GM18951 (cell line): ENCODE results near the gene TEX35.
A peak's percentile ranks its signal among the peaks of the same experiment; 100 is the strongest.
"Not testable (repeated sequence)": the region's sequence is repeated elsewhere in the genome, so short reads cannot be mapped to it uniquely, and the experiment has no call there.

ENCODE experiments used
- POLR2A ChIP-seq: IDR thresholded peaks from 4 replicates; pipeline ENCODE4 v1.6.1; 2011; ENCODE audit warnings: mild to moderate bottlenecking; ENCODE audit not compliant: insufficient read length, insufficient read depth; ENCODE audit errors: extremely low read depth
- in situ Hi-C: fragments of 300-500 bp; cut with MboI; formaldehyde crosslinking; loops from one replicate; pipeline ENCODE4 v1.12.0; 2022; ENCODE audit warnings: low sequenced_read_pairs, mixed read lengths, inconsistent platforms; ENCODE audit not compliant: unreplicated experiment

Gene TEX35

DNA sequence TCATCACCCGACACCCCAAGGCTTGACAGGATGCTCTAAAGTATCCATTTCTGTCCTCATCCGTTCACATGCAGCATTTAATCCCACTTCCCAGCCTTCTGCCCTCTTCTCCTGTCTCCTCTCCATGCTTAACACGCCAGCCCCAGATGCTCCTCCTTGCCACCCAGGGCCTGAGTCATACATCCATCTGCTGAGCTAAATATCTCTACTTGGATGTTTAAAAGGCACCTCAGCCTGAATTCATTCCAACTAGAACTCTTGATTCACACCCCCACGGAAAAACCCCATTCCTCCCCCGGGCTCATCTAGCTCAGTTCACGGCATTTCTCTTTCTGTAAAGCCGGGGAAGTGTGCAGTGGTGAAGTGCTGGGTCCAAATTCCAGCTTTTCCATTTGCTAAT, 27.7 kb downstream of the TEX35 start:
- no peak for TF ChIP-seq POLR2A
- in situ Hi-C loops = loop anchor here (25.0 kb wide), 2 partner anchors 197 to 822 kb away; partner anchors contain the start of genes AXDND1 and RALGPS2

DNA sequence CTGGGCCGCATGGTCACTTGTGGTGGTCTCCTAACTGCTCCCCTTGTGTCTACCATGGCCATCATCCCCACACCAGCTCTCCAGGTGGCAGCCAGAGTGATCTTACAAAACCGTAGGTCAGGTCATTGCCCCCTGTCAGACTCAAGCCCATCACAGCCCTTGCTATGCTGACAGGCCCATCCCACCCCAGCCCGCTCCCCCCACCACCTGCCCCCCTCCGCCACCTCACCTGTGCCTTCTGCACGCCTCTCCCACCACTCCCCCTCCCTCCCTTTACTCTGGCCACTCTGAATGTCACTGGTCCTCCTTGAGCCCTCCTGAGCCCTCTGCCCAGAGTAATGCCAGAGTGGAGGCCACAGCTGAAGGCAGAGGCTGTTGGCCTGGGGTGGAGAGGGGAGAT, 28.5 kb downstream of the TEX35 start:
- no peak for TF ChIP-seq POLR2A
- in situ Hi-C loops = loop anchor here (25.0 kb wide), 2 partner anchors 196 to 821 kb away; partner anchors contain the start of genes AXDND1 and RALGPS2

DNA sequence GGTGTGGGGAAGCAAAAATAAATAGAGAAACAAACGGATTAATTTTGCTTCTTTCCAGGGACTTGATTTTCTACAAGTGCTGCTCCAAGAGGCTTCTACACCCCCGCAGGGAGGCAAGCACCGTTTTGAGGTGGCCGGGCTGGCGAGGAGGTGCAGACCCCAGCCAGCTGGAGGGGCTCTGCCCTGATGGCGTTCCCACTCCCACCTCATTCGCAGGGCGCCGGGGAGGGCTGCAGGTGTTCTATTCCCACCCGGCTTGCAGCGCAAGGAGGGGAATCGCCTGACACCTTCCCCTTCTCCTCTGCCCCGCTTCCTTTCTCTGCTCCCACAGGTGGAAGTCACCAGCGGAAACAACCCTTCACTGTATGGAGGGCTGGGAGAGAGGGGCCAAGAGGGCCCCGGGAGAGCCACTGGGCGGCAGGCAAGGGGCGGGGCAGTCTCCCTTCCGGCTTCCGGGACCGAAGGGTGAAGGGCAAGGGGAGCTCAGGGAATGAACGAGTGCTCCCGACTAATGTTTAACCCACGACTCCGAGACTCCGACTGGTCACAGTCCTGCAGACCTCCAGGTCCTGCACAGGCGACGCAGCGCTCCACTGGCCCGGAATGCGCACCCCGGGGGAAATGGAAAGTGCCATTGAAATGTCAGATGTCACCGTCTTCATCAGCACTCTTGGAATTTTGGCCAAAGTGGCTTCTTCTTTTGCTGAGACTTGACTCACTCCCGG, 29.1 kb downstream of the TEX35 start:
- peak; percentile 51 for TF ChIP-seq POLR2A
- in situ Hi-C loops = loop anchor here (25.0 kb wide), 2 partner anchors 195 to 820 kb away; partner anchors contain the start of genes AXDND1 and RALGPS2

DNA sequence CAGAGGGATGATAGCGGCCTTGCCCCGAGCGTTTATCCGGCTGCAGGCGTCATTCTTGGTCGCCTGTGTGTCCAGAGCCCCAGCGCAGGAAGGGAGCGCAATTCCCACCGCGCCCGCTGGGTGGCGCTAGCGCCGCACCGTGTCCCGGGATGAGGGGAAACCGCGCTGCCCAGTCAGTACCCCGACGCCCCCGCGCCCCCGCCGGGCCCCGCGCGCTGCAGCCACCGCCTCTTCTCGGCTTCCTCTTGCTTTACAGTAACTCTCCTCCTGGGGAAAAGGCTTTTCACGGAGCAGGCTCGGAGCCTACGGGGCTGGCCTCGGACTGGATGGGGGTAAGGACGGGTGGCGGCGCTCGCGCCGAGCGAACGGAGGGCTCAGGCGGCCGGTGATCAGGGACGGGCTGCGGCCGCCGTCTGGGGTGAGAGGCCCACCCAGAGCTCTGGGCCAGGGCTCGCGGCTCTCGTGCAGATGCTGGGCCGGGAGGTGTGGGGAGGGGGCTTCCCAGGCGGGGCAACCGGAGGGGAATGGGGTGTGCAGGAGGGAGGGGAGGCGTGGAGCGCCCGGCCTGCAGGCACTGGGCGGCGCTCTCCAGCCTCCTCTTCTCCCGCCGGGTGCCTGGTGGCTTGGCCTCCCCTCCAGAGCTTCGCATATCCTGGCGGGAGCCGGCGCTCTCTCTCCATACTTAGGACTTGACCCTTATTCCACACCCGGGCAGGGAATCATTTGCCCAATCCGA, 29.8 kb downstream of the TEX35 start:
- TF ChIP-seq POLR2A = no peak

DNA sequence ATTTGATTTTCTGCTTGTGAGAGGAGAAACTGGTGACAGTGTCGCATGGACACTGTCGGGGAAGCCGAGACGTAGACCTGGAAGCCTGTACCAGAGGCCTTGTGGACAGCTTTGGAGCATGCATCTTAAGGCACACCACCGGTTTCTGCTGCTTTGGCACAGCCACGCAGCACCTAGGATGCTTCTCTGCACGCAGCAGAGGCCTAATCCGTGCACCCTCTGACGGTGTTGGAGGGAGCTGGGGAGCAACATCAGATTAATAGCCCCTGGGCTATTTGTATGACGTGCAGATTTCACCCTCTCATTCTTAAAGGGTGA, 30.3 kb downstream of the TEX35 start:
- in situ Hi-C loops = loop anchor here (25.0 kb wide), 2 partner anchors 194 to 819 kb away; partner anchors contain the start of genes AXDND1 and RALGPS2
- TF ChIP-seq POLR2A = no peak

More for the DNA sequence above, 29.8 kb downstream of the TEX35 start:
- in situ Hi-C loops = loop anchor here (25.0 kb wide), 2 partner anchors 195 to 820 kb away; partner anchors contain the start of genes AXDND1 and RALGPS2

DNA sequence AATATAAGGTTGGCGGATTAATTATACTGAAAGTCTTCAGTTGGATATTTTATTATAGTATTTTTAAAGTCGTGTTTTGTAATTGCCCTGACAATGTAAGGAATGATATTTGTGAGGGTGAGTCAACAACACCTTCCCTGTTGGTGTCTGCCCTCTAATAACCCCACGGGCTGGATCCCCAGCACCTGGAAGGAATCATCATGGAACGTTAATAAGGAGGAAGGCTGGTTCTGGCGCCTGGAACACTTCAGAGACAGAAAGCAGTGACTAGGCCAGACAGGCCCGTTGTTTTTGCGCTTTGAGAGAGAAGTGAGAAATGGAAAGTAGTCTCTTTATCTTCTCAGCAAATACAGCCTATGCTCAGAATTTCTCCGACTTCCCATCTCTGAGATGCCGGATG, 31.6 kb downstream of the TEX35 start:
- TF ChIP-seq POLR2A = no peak
- in situ Hi-C loops = loop anchor here (25.0 kb wide), 2 partner anchors 193 to 818 kb away; partner anchors contain the start of genes AXDND1 and RALGPS2

DNA sequence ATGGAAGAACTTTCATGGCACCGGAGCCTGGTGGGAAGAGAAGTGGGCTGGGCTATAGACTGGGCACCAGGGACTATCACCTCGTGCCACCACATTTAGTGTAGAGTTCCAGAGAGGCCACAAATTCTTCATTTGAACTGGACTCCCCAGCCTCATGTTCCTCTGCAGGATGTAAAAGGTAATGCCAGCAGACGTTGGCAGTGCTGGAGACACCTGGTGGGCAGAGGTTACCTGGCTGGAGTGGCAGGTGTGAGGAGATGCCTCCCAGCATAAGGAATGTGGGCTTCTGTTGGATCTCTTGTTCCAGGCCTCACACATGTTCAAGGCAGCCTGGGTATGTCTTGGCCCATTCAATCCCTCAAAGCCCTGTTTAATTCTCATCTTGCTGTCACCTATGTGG, 35.2 kb downstream of the TEX35 start:
- TF ChIP-seq POLR2A = no peak
- in situ Hi-C loops = loop anchor here (25.0 kb wide), 2 partner anchors 189 to 814 kb away; partner anchors contain the start of genes AXDND1 and RALGPS2

DNA sequence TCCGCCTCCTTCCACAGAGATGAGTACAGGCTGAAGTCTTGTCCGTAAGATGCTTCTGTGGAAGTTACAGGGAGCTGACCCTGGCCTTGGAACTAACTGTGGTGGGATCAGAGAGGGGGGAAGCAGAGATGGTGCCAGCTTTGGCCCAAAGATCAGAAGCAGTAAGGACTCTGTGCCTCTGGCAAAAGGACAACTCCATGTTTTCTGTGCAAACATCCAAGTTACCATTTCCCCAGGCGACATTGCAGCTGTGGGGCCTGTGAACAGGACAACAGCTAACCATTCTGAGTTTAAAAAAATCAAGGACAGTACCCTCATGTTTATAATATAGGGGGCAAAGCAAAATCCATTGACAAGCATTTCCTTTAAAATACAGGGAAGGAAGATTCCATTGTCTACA, 38.4 kb downstream of the TEX35 start:
- TF ChIP-seq POLR2A = no peak
- in situ Hi-C loops = no loop called here

DNA sequence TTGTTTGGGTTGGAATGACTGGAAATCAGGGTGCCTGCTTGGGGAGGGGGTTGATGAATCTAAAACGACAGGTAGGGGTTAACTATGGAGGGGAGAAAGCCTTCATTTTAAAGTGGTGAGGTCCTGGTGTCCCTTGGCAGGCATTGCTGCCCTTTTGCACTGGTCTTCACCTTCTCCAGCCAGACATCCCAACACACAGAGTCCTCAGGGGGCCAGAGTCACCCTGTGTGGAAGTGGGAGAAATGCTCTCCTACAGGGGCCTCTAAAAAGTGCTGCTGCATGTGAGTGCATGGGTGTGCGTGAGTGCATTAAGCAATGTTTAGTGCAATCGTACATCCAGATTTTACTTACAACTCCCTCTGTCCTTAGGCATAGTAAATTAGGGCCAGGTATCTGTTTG, 39.0 kb downstream of the TEX35 start:
- no peak for TF ChIP-seq POLR2A
- in situ Hi-C loops = no loop called here

DNA sequence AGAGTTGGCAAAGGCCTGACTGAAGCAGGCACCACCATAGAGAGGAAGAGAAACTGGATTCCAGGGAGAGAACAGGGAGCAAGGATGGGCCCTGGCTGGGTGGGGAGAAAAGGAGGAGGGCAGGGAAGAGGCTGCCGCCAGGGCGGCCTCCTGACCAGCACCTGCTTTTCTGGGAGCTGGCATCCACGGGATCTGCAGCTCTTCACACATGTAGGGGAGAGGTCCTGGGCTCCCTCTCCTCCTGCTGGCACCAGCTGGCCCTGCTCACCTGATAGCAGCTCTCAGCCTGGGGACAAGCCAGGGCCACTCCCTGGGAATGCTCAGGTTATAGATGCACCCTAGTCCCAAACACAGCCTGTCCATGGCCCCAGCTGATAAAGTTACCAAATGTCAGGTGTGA, 39.9 kb downstream of the TEX35 start:
- in situ Hi-C loops = no loop called here
- no peak for TF ChIP-seq POLR2A

DNA sequence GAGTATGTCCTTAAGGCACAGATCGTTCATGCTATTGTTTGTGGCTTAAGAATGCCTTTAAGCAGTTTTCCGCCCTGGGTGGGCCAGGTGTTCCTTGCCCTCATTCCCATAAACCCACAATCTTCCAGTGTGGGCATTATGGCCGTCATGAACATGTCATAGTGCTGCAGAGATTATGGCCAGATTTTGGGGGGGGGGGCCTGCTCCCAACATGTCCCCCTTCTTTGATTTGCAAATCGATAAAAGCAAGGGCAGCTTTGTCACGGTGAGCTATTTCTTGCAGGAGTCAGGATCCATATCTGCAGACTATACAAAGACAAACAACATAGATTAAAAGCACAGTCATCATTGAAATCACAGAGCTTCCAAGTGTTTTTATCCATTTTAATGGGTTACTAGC, 41.4 kb downstream of the TEX35 start:
- in situ Hi-C loops = not testable (repeated sequence)

DNA sequence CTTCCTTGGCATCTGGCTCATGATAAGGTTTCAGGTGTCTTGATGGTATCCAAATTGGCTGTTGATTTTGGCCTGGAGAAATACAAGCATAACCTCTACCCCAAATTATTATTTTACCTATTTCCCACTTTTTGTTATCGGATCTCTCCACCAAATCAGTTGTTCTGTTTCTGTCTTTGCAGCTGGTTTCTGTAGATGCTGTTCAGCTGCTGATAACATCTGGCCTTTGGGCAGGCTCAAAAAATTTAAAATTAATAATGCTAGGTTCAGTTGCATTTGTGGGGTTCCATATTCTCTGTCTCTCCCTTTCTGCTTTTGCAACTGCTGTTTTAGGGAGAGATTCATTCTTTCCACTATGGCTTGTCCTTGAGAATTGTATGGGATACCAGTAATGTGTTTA, 42.7 kb downstream of the TEX35 start:
- in situ Hi-C loops = not testable (repeated sequence)

DNA sequence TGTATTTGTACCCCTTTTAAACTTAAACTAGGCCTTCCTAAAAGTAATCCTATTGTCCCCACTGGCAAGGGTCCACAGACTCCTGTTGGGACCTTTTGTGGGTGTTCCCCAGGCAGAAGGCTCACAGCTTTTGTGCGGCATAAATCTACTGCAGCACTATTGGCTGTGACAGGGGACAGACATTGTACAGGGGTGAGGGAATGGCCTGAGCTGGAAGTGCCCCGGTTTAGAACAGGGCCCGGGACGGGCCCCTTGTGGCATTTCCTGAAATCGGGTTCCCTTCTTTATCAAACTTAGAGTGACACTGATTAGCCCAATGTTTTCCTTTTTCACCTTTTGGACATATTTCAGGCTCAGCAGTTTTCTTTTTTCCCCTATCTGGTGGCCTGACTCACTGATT, 45.9 kb downstream of the TEX35 start:
- in situ Hi-C loops = not testable (repeated sequence)

DNA sequence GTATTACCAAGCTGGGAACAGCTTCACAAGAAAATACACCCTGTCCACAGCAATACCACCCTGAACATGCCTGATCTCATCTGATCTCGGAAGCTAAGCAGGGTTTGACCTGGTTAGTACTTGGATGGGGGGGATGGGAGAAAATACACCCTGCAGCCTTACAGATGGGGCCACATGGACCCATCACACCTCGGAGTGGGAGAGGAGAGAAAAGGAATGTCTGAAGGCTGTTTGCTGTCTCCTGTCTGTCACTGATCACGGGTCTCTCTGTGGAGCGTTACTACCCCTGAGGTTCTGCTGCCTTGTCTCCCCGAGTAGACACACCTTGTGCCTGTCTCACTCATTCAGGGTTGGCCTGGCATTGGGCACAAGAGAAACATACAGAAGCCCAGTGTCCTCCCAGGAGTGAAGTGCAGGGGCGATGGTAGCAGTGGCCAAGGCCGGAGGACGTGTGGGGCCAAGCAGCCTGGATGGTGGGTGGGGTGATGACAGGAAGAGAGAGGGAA, 48.0 kb downstream of the TEX35 start:
- in situ Hi-C loops = no loop called here

More for the DNA sequence above, 48.0 kb downstream of the TEX35 start:
- no peak for TF ChIP-seq POLR2A
